Type B pancreatic cell (in vitro differentiated cells): ENCODE data around the gene BABAM2. TPM values are rescaled to one million over a fixed set of nuclear protein-coding genes. Genes with fewer than 3 reads are reported as not detected.

Experiments
- DNase-seq: peaks from one replicate; pipeline ENCODE4 v3.0.0; 2021; ENCODE audit warnings: mixed read lengths; ENCODE audit not compliant: unreplicated experiment; ENCODE audit errors: extremely low spot score
- H3K27ac Mint-ChIP-seq: 2 replicates; pipeline ENCODE4 v1.8.0; 2021; ENCODE audit warnings: mild to moderate bottlenecking, mixed read lengths
- H3K27me3 Mint-ChIP-seq: 2 replicates; pipeline ENCODE4 v1.8.0; 2021; ENCODE audit warnings: mixed read lengths
- H3K36me3 Mint-ChIP-seq: 2 replicates; pipeline ENCODE4 v1.8.0; 2021; ENCODE audit warnings: mixed read lengths
- H3K4me1 Mint-ChIP-seq: one replicate; pipeline ENCODE4 v1.8.0; 2021; ENCODE audit warnings: mixed read lengths; ENCODE audit not compliant: unreplicated experiment
- H3K4me3 Mint-ChIP-seq: 2 replicates; pipeline ENCODE4 v1.8.0; 2021; ENCODE audit warnings: mild to moderate bottlenecking, mixed read lengths
- H3K9me3 Mint-ChIP-seq: 2 replicates; pipeline ENCODE4 v1.8.0; 2021; ENCODE audit warnings: mixed read lengths
- total RNA-seq: library from RNA; stranded (reverse); gene quantifications from 2 replicates; pipeline ENCODE4 v1.2.1, GENCODE V29; 2021; ENCODE audit warnings: low replicate concordance
- TF ChIP-seq, protein P1 (sequence below): fragments of 200-600 bp; sonication (generic); conservative IDR thresholded peaks from 2 replicates; pipeline ENCODE4 v1.5.0; 2021; ENCODE audit warnings: antibody characterized with exemption, mild to moderate bottlenecking

BABAM2 gene
- total RNA-seq, 1 donor from 2014 or later, result 30.4 TPM

DNA sequence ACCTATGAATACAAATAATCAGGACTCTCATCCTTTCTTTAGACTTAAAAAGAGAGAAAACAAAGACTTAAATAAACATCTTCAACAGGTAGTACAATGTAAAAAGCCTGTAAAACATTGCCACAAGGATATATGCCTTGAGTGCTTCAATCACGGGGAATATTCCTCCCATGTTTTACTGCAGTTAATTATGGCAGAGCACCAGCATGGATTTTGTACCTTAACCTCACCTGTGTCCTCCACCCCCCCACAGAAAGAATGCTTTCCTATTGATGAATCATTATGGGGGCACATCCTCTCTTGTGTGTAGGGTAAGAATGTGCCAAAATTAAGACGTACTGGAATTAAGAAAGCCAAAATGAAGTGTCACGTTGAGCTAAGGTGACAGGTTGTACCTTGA is 312.2 kb downstream of the BABAM2 start:
- TF ChIP-seq, protein P1, sequence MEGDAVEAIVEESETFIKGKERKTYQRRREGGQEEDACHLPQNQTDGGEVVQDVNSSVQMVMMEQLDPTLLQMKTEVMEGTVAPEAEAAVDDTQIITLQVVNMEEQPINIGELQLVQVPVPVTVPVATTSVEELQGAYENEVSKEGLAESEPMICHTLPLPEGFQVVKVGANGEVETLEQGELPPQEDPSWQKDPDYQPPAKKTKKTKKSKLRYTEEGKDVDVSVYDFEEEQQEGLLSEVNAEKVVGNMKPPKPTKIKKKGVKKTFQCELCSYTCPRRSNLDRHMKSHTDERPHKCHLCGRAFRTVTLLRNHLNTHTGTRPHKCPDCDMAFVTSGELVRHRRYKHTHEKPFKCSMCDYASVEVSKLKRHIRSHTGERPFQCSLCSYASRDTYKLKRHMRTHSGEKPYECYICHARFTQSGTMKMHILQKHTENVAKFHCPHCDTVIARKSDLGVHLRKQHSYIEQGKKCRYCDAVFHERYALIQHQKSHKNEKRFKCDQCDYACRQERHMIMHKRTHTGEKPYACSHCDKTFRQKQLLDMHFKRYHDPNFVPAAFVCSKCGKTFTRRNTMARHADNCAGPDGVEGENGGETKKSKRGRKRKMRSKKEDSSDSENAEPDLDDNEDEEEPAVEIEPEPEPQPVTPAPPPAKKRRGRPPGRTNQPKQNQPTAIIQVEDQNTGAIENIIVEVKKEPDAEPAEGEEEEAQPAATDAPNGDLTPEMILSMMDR, result no peak
- H3K4me3 Mint-ChIP-seq, result no peak overlapping the region
- peaks cover under 1% of the 10 kb centered on the region for H3K36me3 Mint-ChIP-seq
- no peak overlapping the region for H3K27ac Mint-ChIP-seq
- no peaks in the 10 kb centered on the region for H3K27me3 Mint-ChIP-seq
- no peak for DNase-seq
- peaks cover 5% of the 10 kb centered on the region for H3K4me1 Mint-ChIP-seq
- H3K9me3 Mint-ChIP-seq, result peaks cover 6% of the 10 kb centered on the region

GRCh38 chr2:28206762-28207161 is 316.2 kb downstream of the BABAM2 start:
- no peak overlapping the region for H3K4me3 Mint-ChIP-seq
- TF ChIP-seq, protein P1, result no peak
- peaks cover 5% of the 10 kb centered on the region for H3K4me1 Mint-ChIP-seq
- no peak overlapping the region for H3K27ac Mint-ChIP-seq
- H3K36me3 Mint-ChIP-seq, result no peaks in the 10 kb centered on the region
- H3K9me3 Mint-ChIP-seq, result peaks cover 6% of the 10 kb centered on the region
- no peaks in the 10 kb centered on the region for H3K27me3 Mint-ChIP-seq
- no peak for DNase-seq

DNA sequence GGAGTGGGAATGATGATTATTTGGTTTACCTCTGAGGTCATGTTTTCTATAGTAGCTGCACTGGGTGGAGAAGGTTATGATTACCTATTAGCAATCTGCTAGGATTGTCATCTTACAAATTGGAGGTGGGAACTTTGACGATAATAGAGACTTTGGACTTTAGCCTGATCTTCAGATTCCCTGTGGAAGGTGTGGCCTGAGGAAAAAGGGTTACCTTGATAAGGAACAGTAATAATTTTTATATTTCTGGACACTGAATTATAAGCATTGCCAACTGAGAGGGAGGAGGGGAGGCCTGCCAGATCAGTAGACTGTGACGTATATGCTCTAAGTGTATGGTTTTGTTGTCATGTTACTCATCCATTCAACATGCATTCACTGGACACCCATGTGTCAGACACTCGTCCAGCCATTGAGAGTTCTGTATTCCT is 318.7 kb downstream of the BABAM2 start:
- no peaks in the 10 kb centered on the region for H3K9me3 Mint-ChIP-seq
- H3K27me3 Mint-ChIP-seq, result no peaks in the 10 kb centered on the region
- TF ChIP-seq, protein P1, result no peak
- H3K36me3 Mint-ChIP-seq, result no peaks in the 10 kb centered on the region
- DNase-seq, result no peak
- peak overlapping the region; percentile 35 for H3K27ac Mint-ChIP-seq
- peaks cover 5% of the 10 kb centered on the region for H3K4me1 Mint-ChIP-seq
- no peak overlapping the region for H3K4me3 Mint-ChIP-seq

GRCh38 chr2:28209864-28210263 is 319.3 kb downstream of the BABAM2 start:
- no peaks in the 10 kb centered on the region for H3K36me3 Mint-ChIP-seq
- peaks cover 5% of the 10 kb centered on the region for H3K4me1 Mint-ChIP-seq
- H3K9me3 Mint-ChIP-seq, result no peaks in the 10 kb centered on the region
- no peak overlapping the region for H3K4me3 Mint-ChIP-seq
- no peaks in the 10 kb centered on the region for H3K27me3 Mint-ChIP-seq
- H3K27ac Mint-ChIP-seq, result no peak overlapping the region
- TF ChIP-seq, protein P1, result no peak
- no peak for DNase-seq

- TF ChIP-seq, protein P1, result no peak
- no peak overlapping the region for H3K4me3 Mint-ChIP-seq
- H3K4me1 Mint-ChIP-seq, result peaks cover 5% of the 10 kb centered on the region
- H3K36me3 Mint-ChIP-seq, result no peaks in the 10 kb centered on the region
- DNase-seq, result no peak
- no peaks in the 10 kb centered on the region for H3K9me3 Mint-ChIP-seq
- no peak overlapping the region for H3K27ac Mint-ChIP-seq
- no peaks in the 10 kb centered on the region for H3K27me3 Mint-ChIP-seq
These were observed 320.0 kb downstream of the BABAM2 start for GRCh38 chr2:28210535-28210934.

- Mint-ChIP-seq H3K9me3 (no peaks in the 10 kb centered on the region), H3K36me3 (no peaks in the 10 kb centered on the region), H3K4me3 (no peak overlapping the region), H3K27me3 (no peaks in the 10 kb centered on the region), H3K27ac (no peak overlapping the region), H3K4me1 (peaks cover 14% of the 10 kb centered on the region)
- no peak for DNase-seq
- TF ChIP-seq, protein P1, result no peak
These were observed 325.8 kb downstream of the BABAM2 start for GRCh38 chr2:28216331-28216730.
